Activated naive CD4-positive, alpha-beta T cell treated with anti-CD3 and anti-CD28 coated beads, Interleukin-2, amount 50 U/mL, for 24 hours (primary cell): Measurements from ENCODE around the gene GBX1.

ENCODE experiments used
- H3K27ac Mint-ChIP-seq: one replicate; pipeline ENCODE4 v1.8.0; 2021; ENCODE audit warnings: mild to moderate bottlenecking, mixed read lengths
- H3K27me3 Mint-ChIP-seq: one replicate; pipeline ENCODE4 v1.8.0; 2021; ENCODE audit warnings: mixed read lengths
- H3K36me3 Mint-ChIP-seq: one replicate; pipeline ENCODE4 v1.8.0; 2021; ENCODE audit warnings: mixed read lengths
- H3K4me1 Mint-ChIP-seq: one replicate; pipeline ENCODE4 v1.8.0; 2021; ENCODE audit warnings: mixed read lengths
- H3K4me3 Mint-ChIP-seq: one replicate; pipeline ENCODE4 v1.8.0; 2021; ENCODE audit warnings: mild to moderate bottlenecking, mixed read lengths
- H3K9me3 Mint-ChIP-seq: one replicate; pipeline ENCODE4 v1.8.0; 2021; ENCODE audit warnings: mixed read lengths

GBX1 gene

DNA sequence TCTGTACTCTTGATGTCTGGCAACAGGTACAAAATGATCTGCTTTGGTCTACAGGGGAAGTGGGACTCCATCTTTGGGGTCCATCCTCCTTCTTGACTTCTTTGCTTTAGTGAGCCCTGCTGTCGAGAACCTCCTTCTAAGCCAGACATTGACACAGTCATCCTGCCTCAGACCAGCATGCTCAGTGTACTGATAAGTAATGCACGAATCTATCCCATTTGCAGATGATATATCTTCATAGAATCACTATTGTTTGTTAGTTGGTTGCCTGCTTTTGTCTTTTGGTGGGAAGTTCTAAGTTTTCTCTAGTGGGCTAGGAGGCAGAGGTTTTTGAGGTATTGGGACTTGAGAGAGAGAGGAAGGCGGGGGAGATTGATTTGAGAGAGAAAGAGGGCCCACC lies 33.9 kb upstream of the GBX1 start:
- Mint-ChIP-seq H3K4me1 (peaks cover 5% of the 10 kb centered on the region), H3K9me3 (no peaks in the 10 kb centered on the region), H3K4me3 (no peak overlapping the region), H3K27me3 (no peaks in the 10 kb centered on the region), H3K36me3 (no peaks in the 10 kb centered on the region), H3K27ac (no peak overlapping the region)

GRCh38 chr7:151198945-151199848 lies 31.7 kb upstream of the GBX1 start:
- Mint-ChIP-seq H3K27ac (no peak overlapping the region), H3K27me3 (peaks cover 5% of the 10 kb centered on the region), H3K9me3 (no peaks in the 10 kb centered on the region), H3K4me1 (no peaks in the 10 kb centered on the region), H3K36me3 (no peaks in the 10 kb centered on the region), H3K4me3 (no peak overlapping the region)

DNA sequence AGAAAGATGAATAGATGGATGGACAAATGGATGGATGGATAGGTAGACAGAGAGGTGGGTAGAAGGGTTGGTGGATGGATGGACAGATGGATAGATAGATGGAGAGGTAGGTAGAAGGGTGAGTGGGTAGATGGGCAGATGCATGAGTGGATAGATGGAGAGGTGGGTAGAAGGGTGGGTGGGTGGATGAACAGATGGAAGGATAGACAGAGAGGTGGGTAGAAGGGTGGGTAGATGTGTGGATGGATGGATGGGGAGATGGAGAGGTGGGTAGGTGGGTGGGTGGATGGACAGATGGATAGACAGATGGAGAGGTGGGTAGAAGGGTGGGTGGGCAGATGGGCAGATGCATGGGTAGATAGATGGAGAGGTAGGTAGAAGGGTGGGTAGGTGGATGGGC lies 30.4 kb upstream of the GBX1 start:
- H3K27me3 Mint-ChIP-seq = peaks cover 5% of the 10 kb centered on the region
- H3K4me1 Mint-ChIP-seq = no peaks in the 10 kb centered on the region
- H3K9me3 Mint-ChIP-seq = no peaks in the 10 kb centered on the region
- no peak overlapping the region for H3K4me3 Mint-ChIP-seq
- H3K27ac Mint-ChIP-seq = no peak overlapping the region
- H3K36me3 Mint-ChIP-seq = no peaks in the 10 kb centered on the region

GRCh38 chr7:151195616-151196450 lies 28.3 kb upstream of the GBX1 start:
- Mint-ChIP-seq H3K4me1 (no peaks in the 10 kb centered on the region), H3K4me3 (no peak overlapping the region), H3K27me3 (peaks cover 5% of the 10 kb centered on the region), H3K9me3 (no peaks in the 10 kb centered on the region), H3K27ac (no peak overlapping the region), H3K36me3 (no peaks in the 10 kb centered on the region)

DNA sequence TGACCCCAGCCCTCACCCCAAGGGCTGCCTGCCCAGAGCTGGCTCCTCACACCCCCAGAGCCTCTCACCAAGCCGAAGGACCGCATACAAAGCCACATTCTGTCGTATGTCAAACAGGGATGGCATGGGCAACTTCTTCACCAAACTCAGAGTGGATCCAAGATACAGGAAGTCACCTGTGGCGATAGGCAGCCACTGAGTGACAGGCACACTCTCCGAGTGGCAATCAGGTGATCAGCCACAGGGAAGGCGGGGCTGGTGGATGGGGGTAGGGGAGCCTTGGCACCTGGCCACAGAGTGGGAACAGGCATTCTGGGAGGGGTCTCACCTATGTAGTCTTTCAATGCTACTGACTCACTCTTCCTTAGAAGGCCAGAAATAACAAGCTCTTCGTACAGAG lies 26.7 kb upstream of the GBX1 start:
- no peaks in the 10 kb centered on the region for H3K36me3 Mint-ChIP-seq
- H3K4me1 Mint-ChIP-seq = no peaks in the 10 kb centered on the region
- H3K27me3 Mint-ChIP-seq = peaks cover 7% of the 10 kb centered on the region
- H3K4me3 Mint-ChIP-seq = no peak overlapping the region
- no peaks in the 10 kb centered on the region for H3K9me3 Mint-ChIP-seq
- no peak overlapping the region for H3K27ac Mint-ChIP-seq

DNA sequence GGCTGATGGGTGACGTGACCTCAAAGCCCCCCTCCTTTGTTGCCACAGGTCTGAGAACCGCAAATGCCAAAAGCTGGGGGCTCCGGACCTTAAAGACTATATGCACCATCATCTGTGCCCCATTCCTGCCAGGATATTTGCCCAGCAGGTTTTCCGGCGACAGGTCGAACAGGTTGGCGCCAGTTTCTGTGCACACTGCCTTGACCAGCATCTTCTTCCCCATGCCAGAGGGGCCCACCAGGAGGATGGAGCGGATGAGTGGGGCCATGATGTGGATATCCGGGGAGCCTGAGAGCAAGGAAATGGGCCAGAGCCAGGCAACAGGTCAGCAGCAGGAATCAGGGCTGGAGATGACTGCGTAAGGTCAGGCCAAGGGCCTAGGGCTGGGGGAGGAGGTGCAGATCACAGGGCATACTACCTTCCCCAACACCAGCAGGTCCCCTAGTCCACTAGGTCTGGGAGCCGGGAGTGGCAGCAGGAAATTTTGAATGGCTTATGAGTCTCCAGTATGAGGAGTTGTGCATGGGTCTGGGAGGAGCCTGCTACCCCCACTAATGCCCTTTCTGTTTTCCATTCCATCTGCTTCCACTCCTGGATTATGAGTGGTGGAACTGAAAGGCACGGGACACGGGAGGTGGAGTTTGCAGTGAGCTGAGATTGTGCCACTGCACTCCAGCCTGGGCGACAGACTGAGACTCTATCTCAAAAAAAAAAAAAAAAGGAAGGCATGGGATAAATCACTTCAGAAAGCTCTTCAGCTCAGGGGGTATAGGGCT lies 25.9 kb upstream of the GBX1 start:
- no peak overlapping the region for H3K27ac Mint-ChIP-seq
- H3K4me3 Mint-ChIP-seq = no peak overlapping the region
- H3K4me1 Mint-ChIP-seq = no peaks in the 10 kb centered on the region
- no peaks in the 10 kb centered on the region for H3K36me3 Mint-ChIP-seq
- H3K9me3 Mint-ChIP-seq = no peaks in the 10 kb centered on the region
- H3K27me3 Mint-ChIP-seq = peaks cover 7% of the 10 kb centered on the region

DNA sequence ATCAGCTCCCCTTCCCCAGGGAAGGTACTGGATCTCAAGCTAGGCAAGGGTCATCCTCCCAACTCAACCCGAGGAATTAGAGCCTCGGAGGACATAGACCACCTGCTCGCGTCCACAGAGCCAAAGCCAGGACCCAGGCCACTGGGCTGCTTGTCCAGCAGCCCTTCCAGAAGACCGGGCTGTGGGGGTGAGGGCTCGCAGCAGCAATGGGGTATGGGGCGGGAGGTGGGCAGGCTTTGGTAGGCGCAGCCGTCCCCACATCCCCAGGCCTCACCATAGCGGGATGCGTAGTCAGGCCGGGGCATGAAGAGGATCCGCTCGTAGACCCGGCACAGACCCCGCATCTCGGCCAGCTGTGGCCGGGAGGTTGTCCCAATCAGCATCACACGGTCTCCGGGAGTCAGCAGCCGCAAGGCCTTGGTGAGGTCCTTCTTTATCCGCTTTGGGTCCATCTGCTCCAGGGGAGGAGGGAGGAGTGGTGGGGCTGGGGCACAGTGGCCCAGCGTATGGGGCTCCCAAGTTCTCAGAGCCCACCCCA lies 24.6 kb upstream of the GBX1 start:
- no peak overlapping the region for H3K4me3 Mint-ChIP-seq
- H3K4me1 Mint-ChIP-seq = no peaks in the 10 kb centered on the region
- no peak overlapping the region for H3K27ac Mint-ChIP-seq
- peaks cover 7% of the 10 kb centered on the region for H3K27me3 Mint-ChIP-seq
- no peaks in the 10 kb centered on the region for H3K36me3 Mint-ChIP-seq
- no peaks in the 10 kb centered on the region for H3K9me3 Mint-ChIP-seq

GRCh38 chr7:151191544-151191943 lies 24.1 kb upstream of the GBX1 start:
- Mint-ChIP-seq H3K36me3 (no peaks in the 10 kb centered on the region), H3K27ac (no peak overlapping the region), H3K4me3 (no peak overlapping the region), H3K27me3 (peaks cover 7% of the 10 kb centered on the region), H3K4me1 (no peaks in the 10 kb centered on the region), H3K9me3 (no peaks in the 10 kb centered on the region)

GRCh38 chr7:151189038-151189437 lies 21.5 kb upstream of the GBX1 start:
- H3K27ac Mint-ChIP-seq = no peak overlapping the region
- H3K4me3 Mint-ChIP-seq = no peak overlapping the region
- no peaks in the 10 kb centered on the region for H3K9me3 Mint-ChIP-seq
- H3K4me1 Mint-ChIP-seq = no peaks in the 10 kb centered on the region
- no peaks in the 10 kb centered on the region for H3K36me3 Mint-ChIP-seq
- H3K27me3 Mint-ChIP-seq = peaks cover 2% of the 10 kb centered on the region

DNA sequence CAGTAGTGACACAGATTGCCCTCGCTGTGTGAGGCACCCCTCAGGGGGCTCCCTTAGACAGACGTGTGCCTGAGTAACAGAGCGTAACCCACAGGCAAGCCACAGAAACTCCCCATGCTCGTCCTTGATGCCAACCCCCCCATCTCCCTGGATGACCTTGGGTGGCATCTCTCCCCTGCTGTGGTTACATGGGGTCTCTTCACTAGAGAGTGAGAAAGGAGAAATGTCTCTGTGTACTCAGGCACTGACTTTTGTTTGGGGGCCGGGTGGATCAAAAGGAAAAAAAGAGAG lies 20.7 kb upstream of the GBX1 start:
- Mint-ChIP-seq H3K27me3 (peaks cover 2% of the 10 kb centered on the region), H3K36me3 (no peaks in the 10 kb centered on the region), H3K9me3 (no peaks in the 10 kb centered on the region), H3K4me3 (no peak overlapping the region), H3K4me1 (no peaks in the 10 kb centered on the region), H3K27ac (no peak overlapping the region)

DNA sequence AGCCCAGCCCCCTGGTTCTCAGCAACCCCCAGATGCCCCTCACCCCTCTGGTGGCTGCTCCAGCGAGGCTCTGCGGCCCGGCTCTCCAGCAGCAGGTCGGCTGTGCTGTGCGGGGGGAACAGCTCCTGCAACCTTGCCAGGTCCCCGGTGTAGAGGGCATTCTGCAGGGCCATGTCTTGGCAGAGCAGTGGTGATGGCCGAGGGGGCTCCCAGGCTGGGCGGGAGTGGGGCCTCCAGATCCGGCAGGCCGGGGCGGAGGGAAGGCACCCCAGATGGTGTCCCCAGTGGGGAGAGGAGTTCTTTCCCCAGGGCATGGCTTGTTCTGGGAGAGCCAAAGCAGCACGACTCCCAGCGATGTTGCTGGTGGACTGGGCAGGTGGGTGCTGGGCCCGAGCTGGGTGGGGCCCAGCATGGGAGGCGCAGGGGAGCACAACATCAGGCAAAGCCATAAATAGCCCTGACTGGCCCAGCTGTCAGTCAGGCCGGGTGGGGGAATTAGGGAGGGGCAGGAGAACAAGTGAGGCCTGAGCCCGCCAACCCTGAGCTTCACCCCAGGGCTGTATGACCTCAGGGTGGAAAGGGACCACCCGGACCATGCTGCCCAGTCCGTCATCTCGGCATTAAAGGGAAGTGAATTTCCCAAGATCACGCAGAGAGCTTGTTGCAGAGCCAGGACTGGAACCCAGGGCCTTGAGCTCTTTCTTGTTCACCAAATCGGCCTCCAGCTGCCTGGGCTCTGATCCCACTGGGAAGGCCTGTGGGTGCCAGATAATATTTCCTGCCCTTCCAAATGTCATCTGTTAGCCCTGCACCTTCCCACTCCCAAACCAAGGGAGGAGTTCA lies 20.1 kb upstream of the GBX1 start:
- H3K27me3 Mint-ChIP-seq = peaks cover 2% of the 10 kb centered on the region
- no peaks in the 10 kb centered on the region for H3K4me1 Mint-ChIP-seq
- H3K36me3 Mint-ChIP-seq = no peaks in the 10 kb centered on the region
- no peak overlapping the region for H3K27ac Mint-ChIP-seq
- no peak overlapping the region for H3K4me3 Mint-ChIP-seq
- H3K9me3 Mint-ChIP-seq = no peaks in the 10 kb centered on the region

GRCh38 chr7:151186640-151187408 lies 19.3 kb upstream of the GBX1 start, which contains the start of gene ASB10:
TSS of gene ASB10 (minus strand) at chr7:151187250. CDS start at chr7:151187130, 120 bp downstream.
- H3K4me1 Mint-ChIP-seq = no peaks in the 10 kb centered on the region
- no peak within 1 kb of the TSS for H3K27ac Mint-ChIP-seq
- no peaks in the 10 kb centered on the region for H3K36me3 Mint-ChIP-seq
- no peaks in the 10 kb centered on the region for H3K9me3 Mint-ChIP-seq
- no peak within 1 kb of the TSS for H3K4me3 Mint-ChIP-seq
- H3K27me3 Mint-ChIP-seq = peaks cover 2% of the 10 kb centered on the region

- H3K4me3 Mint-ChIP-seq = no peak overlapping the region
- peaks cover 2% of the 10 kb centered on the region for H3K27me3 Mint-ChIP-seq
- H3K27ac Mint-ChIP-seq = no peak overlapping the region
- H3K36me3 Mint-ChIP-seq = no peaks in the 10 kb centered on the region
- H3K4me1 Mint-ChIP-seq = no peaks in the 10 kb centered on the region
- no peaks in the 10 kb centered on the region for H3K9me3 Mint-ChIP-seq
These were observed 18.5 kb upstream of the GBX1 start for GRCh38 chr7:151185762-151186639.
